ENCODE measurements around the gene GIMD1.

The GIMD1 gene

GRCh38 chr4:106358899-106359298, 9.7 kb downstream of the GIMD1 start:
- DNase-seq (ENCODE audit: extremely low spot score), result no peak
- POLR2A ChIA-PET, result no interaction called here

GRCh38 chr4:106355193-106355592, 13.4 kb downstream of the GIMD1 start:
- POLR2A ChIA-PET, result interaction anchor here (0.6 kb wide), 1 partner anchor 21 kb away, joined by 6 read pairs; no protein-coding TSS in a partner anchor
- CTCF ChIA-PET, result interaction anchor here (1.3 to 2.0 kb wide), 2 partner anchors 9 to 15 kb away, joined by 4 to 5 read pairs; no protein-coding TSS in a partner anchor
- no peak for DNase-seq (ENCODE audit: extremely low spot score)
- no peak for TF ChIP-seq CTCF (IDR thresholded peaks at IDR 0.05; ENCODE audit: control extremely low read depth, extremely low read depth, low read depth, missing control alignments)

More at GRCh38 chr4:106358899-106359298, 9.7 kb downstream of the GIMD1 start:
- CTCF ChIA-PET, result interaction anchor here (2.8 kb wide), 1 partner anchor 11 kb away, joined by 11 read pairs; the partner anchor contains the start of gene GIMD1
- no peak for TF ChIP-seq CTCF (IDR thresholded peaks at IDR 0.05; ENCODE audit: control extremely low read depth, extremely low read depth, low read depth, missing control alignments)

GRCh38 chr4:106353786-106354185, 14.8 kb downstream of the GIMD1 start:
- DNase-seq (ENCODE audit: extremely low spot score), result no peak
- ChIA-PET CTCF (interaction anchor here (0.9 kb wide), 1 partner anchor 14 kb away, joined by 3 read pairs; no protein-coding TSS in a partner anchor), POLR2A (no interaction called here)
- no peak for TF ChIP-seq CTCF (IDR thresholded peaks at IDR 0.05; ENCODE audit: control extremely low read depth, extremely low read depth, low read depth, missing control alignments)

- no peak for DNase-seq (ENCODE audit: extremely low spot score)
- ChIA-PET CTCF (no interaction called here), POLR2A (no interaction called here)
- no peak for TF ChIP-seq CTCF (IDR thresholded peaks at IDR 0.05; ENCODE audit: control extremely low read depth, extremely low read depth, low read depth, missing control alignments)
Observed at GRCh38 chr4:106351016-106351415, 17.6 kb downstream of the GIMD1 start.

GRCh38 chr4:106347167-106347566, 21.4 kb downstream of the GIMD1 start:
- no peak for DNase-seq (ENCODE audit: extremely low spot score)
- ChIA-PET CTCF (interaction anchor here (1.3 kb wide), 2 partner anchors 17 to 20 kb away, joined by 3 read pairs; no protein-coding TSS in a partner anchor), POLR2A (no interaction called here)
- TF ChIP-seq CTCF (IDR thresholded peaks at IDR 0.05; ENCODE audit: control extremely low read depth, extremely low read depth, low read depth, missing control alignments), result no peak

- DNase-seq (ENCODE audit: extremely low spot score), result no peak
- CTCF ChIA-PET, result interaction anchor here (1.5 to 3.5 kb wide), 2 partner anchors 16 to 18 kb away, joined by 4 to 11 read pairs; no protein-coding TSS in a partner anchor
- POLR2A ChIA-PET, result no interaction called here
- no peak for TF ChIP-seq CTCF (IDR thresholded peaks at IDR 0.05; ENCODE audit: control extremely low read depth, extremely low read depth, low read depth, missing control alignments)
Observed at GRCh38 chr4:106344647-106344970, 24.0 kb downstream of the GIMD1 start.
